Neural progenitor cell (in vitro differentiated cells): ENCODE results near the gene NDFIP1.

ENCODE experiments used
- EZH2 ChIP-seq: fragments of 200-600 bp; sonication (generic); IDR thresholded peaks from 2 replicates; pipeline ENCODE4 v1.6.1; 2017; ENCODE audit warnings: antibody characterized with exemption, mild to moderate bottlenecking, moderate library complexity
- TF ChIP-seq, protein P1 (sequence below): fragments of 200-600 bp; sonication (generic); IDR thresholded peaks from 2 replicates; pipeline ENCODE4 v1.5.1; 2017; ENCODE audit warnings: antibody characterized with exemption, mild to moderate bottlenecking

DNA sequence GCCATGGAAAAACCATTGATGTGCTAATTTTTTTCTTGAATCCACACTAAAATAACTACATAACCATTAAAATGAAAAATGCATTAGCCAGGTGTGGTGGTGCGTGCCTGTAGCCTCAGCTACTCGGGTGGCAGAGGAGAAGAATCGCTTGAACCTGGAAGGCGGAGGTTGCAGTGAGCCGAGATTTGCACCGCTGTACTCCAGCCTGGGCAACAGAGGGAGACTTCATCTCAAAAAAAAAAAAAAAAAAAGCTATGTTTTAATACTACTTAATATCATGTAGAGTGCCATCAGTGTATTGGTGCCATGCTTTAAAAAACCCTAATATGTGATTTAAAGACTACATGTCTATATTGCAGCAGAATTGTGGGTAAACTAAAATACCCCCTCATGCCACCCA is 58.9 kb downstream of the NDFIP1 start:
- TF ChIP-seq, protein P1, sequence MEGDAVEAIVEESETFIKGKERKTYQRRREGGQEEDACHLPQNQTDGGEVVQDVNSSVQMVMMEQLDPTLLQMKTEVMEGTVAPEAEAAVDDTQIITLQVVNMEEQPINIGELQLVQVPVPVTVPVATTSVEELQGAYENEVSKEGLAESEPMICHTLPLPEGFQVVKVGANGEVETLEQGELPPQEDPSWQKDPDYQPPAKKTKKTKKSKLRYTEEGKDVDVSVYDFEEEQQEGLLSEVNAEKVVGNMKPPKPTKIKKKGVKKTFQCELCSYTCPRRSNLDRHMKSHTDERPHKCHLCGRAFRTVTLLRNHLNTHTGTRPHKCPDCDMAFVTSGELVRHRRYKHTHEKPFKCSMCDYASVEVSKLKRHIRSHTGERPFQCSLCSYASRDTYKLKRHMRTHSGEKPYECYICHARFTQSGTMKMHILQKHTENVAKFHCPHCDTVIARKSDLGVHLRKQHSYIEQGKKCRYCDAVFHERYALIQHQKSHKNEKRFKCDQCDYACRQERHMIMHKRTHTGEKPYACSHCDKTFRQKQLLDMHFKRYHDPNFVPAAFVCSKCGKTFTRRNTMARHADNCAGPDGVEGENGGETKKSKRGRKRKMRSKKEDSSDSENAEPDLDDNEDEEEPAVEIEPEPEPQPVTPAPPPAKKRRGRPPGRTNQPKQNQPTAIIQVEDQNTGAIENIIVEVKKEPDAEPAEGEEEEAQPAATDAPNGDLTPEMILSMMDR, result no peak
- TF ChIP-seq EZH2, result no peak
